SK-N-SH (cell line): ENCODE results near the gene CEP112. TPM values are rescaled to one million over a fixed set of nuclear protein-coding genes. Genes with fewer than 3 reads are reported as not detected.

Experiments
- CTCF ChIA-PET: fragments of 300-600, 350-600 bp; formaldehyde crosslinking; extraction: SDS; loops from one replicate; lab custom pipeline; 2021; lab: Yijun Ruan, JAX
- POLR2A ChIA-PET: fragments of 350-600 bp; sonication (Branson Sonifier 250); formaldehyde crosslinking; extraction: SDS; loops from one replicate; lab custom pipeline; 2020; ENCODE audit warnings: antibody characterized with exemption, inconsistent platforms; lab: Yijun Ruan, JAX
- DNase-seq: peaks from one replicate; pipeline ENCODE4 v3.0.0; 2012
- H2AFZ ChIP-seq: fragments of 200-600 bp; sonication (generic); 2 replicates; pipeline ENCODE4 v1.8.1; 2016; ENCODE audit warnings: antibody characterized with exemption, mild to moderate bottlenecking, low read depth
- H3F3A ChIP-seq: fragments of 200-600 bp; sonication (generic); replicated peaks from 2 replicates; pipeline ENCODE3; 2016; ENCODE audit warnings: antibody characterized with exemption, mild to moderate bottlenecking; ENCODE audit not compliant: insufficient read depth
- H3K27ac ChIP-seq, 2 experiments: fragments of 200-500 bp in 1 of 2; fragments of 200-600 bp in 1 of 2; sonication (Bioruptor generic) in 1 of 2; sonication (generic), shearing (Covaris generic) in 1 of 2; 2 replicates each; pipeline versions ENCODE4 v1.5.1 to v1.6.1; 2014 to 2016; ENCODE audit warnings: low read depth in 2 of 2, inconsistent platforms in 1 of 2, low read length in 1 of 2, mild to moderate bottlenecking in 1 of 2, mixed read lengths in 1 of 2
- H3K27me3 ChIP-seq: fragments of 200-600 bp; sonication (generic), shearing (Covaris generic); 2 replicates; pipeline ENCODE4 v1.6.1; 2016; ENCODE audit warnings: mixed run types; ENCODE audit not compliant: insufficient read depth
- H3K36me3 ChIP-seq, 2 experiments: fragments of 200-500 bp in 1 of 2; fragments of 200-600 bp in 1 of 2; sonication (Bioruptor generic) in 1 of 2; sonication (generic) in 1 of 2; replicated peaks in 1 of 2; 2 replicates each; pipeline versions ENCODE3 to v1.5.1; 2014 to 2016; ENCODE audit warnings: low read length in 1 of 2, mild to moderate bottlenecking in 1 of 2; ENCODE audit not compliant: insufficient read depth in 2 of 2, control insufficient read depth in 1 of 2
- H3K4me1 ChIP-seq, 2 experiments: fragments of 200-500 bp in 1 of 2; fragments of 200-600 bp in 1 of 2; sonication (Bioruptor generic) in 1 of 2; sonication (generic), shearing (Covaris generic) in 1 of 2; 2 replicates each; pipeline versions ENCODE4 v1.5.1 to v1.6.1; 2014 to 2016; ENCODE audit warnings: low read depth in 1 of 2, low read length in 1 of 2, mixed run types in 1 of 2; ENCODE audit not compliant: insufficient read depth in 2 of 2, control insufficient read depth in 1 of 2
- H3K4me2 ChIP-seq: fragments of 200-600 bp; sonication (generic), shearing (Covaris generic); 2 replicates; pipeline ENCODE4 v1.6.1; 2017; ENCODE audit warnings: mixed run types
- H3K4me3 ChIP-seq, 2 experiments: fragments of 200-500 bp in 1 of 2; fragments of 200-600 bp in 1 of 2; sonication (Bioruptor generic) in 1 of 2; sonication (generic), shearing (Covaris generic) in 1 of 2; 2 replicates each; pipeline versions ENCODE4 v1.5.1 to v1.8.1; 2014 to 2016; ENCODE audit warnings: low read depth in 2 of 2, inconsistent platforms in 1 of 2, low read length in 1 of 2, mild to moderate bottlenecking in 1 of 2, mixed read lengths in 1 of 2, moderate library complexity in 1 of 2
- H3K79me2 ChIP-seq: fragments of 200-600 bp; sonication (generic); 2 replicates; pipeline ENCODE4 v1.8.1; 2017; ENCODE audit warnings: mild to moderate bottlenecking; ENCODE audit not compliant: insufficient read depth
- H3K9ac ChIP-seq: fragments of 200-600 bp; sonication (generic); 2 replicates; pipeline ENCODE4 v1.6.1; 2017; ENCODE audit warnings: mixed run types
- H3K9me2 ChIP-seq: fragments of 200-600 bp; sonication (generic); 2 replicates; pipeline ENCODE4 v1.6.1; 2017; ENCODE audit warnings: mixed run types
- H3K9me3 ChIP-seq: fragments of 200-600 bp; sonication (generic); 2 replicates; pipeline ENCODE4 v1.6.1; 2017; ENCODE audit warnings: mixed run types, mild to moderate bottlenecking, moderate library complexity
- H4K20me1 ChIP-seq: fragments of 200-600 bp; sonication (generic); 2 replicates; pipeline ENCODE4 v1.6.1; 2017; ENCODE audit warnings: mild to moderate bottlenecking, mixed run types; ENCODE audit not compliant: insufficient read depth
- CHD2 ChIP-seq: fragments of 150-350 bp; IDR thresholded peaks from 2 replicates; pipeline ENCODE4 v1.6.1; 2018; ENCODE audit warnings: low read length; ENCODE audit not compliant: partially characterized antibody
- EP300 ChIP-seq, 2 experiments: IDR thresholded peaks; 2 replicates each; pipeline versions ENCODE4 v1.4.0 to v1.6.1; 2012; ENCODE audit warnings: borderline replicate concordance in 1 of 2, low read depth in 1 of 2, low read length in 1 of 2
- EZH2phosphoT487 ChIP-seq: fragments of 200-600 bp; sonication (generic); IDR thresholded peaks from 2 replicates; pipeline ENCODE4 v1.6.1; 2017; ENCODE audit warnings: low read depth, mixed run types, mild to moderate bottlenecking, antibody characterized with exemption, moderate library complexity, borderline replicate concordance
- FOSL2 ChIP-seq: IDR thresholded peaks from 2 replicates; pipeline ENCODE4 v1.4.0; 2012; ENCODE audit warnings: low read depth, mild to moderate bottlenecking, moderate library complexity, borderline replicate concordance
- FOXJ3 ChIP-seq: sonication (generic); formaldehyde crosslinking; IDR thresholded peaks from 2 replicates; pipeline ENCODE4 v1.5.1; 2020; ENCODE audit warnings: mild to moderate bottlenecking, missing genetic modification reagents
- FOXM1 ChIP-seq: IDR thresholded peaks from 2 replicates; pipeline ENCODE4 v1.4.0; 2012; ENCODE audit warnings: low read depth, mild to moderate bottlenecking
- IRF3 ChIP-seq: fragments of 150-350 bp; IDR thresholded peaks from 2 replicates; pipeline ENCODE4 v1.6.1; 2016; ENCODE audit warnings: mild to moderate bottlenecking, low read depth, low read length
- JUND ChIP-seq: IDR thresholded peaks from 2 replicates; pipeline ENCODE4 v1.4.0; 2012
- MAX ChIP-seq: IDR thresholded peaks from 2 replicates; pipeline ENCODE4 v1.4.0; 2012; ENCODE audit warnings: low read depth
- MXI1 ChIP-seq: IDR thresholded peaks from 2 replicates; pipeline ENCODE4 v1.6.1; 2012; ENCODE audit warnings: mild to moderate bottlenecking, low read depth, low read length, improper control_type of control experiment
- NFIC ChIP-seq: IDR thresholded peaks from 2 replicates; pipeline ENCODE4 v1.4.0; 2012; ENCODE audit warnings: borderline replicate concordance
- NRF1 ChIP-seq: IDR thresholded peaks from 2 replicates; pipeline ENCODE4 v1.6.1; 2012; ENCODE audit warnings: low read depth, mild to moderate bottlenecking, low read length
- PBX3 ChIP-seq: IDR thresholded peaks from 2 replicates; pipeline ENCODE4; 2012
- RCOR1 ChIP-seq: fragments of 150-350 bp; IDR thresholded peaks from 2 replicates; pipeline ENCODE4 v1.6.1; 2017; ENCODE audit warnings: antibody characterized with exemption, low read length
- REST ChIP-seq: IDR thresholded peaks from 2 replicates; pipeline ENCODE4 v1.6.1; 2012; ENCODE audit warnings: mild to moderate bottlenecking, low read depth, low read length, moderate library complexity
- RXRA ChIP-seq: IDR thresholded peaks from 2 replicates; pipeline ENCODE4 v1.4.0; 2012; ENCODE audit warnings: low read depth, mild to moderate bottlenecking, borderline replicate concordance
- SMC3 ChIP-seq: IDR thresholded peaks from 2 replicates; pipeline ENCODE4 v1.6.1; 2012; ENCODE audit warnings: low read depth, low read length, improper control_type of control experiment
- TCF12 ChIP-seq: IDR thresholded peaks from 2 replicates; pipeline ENCODE4 v1.4.0; 2012
- TEAD4 ChIP-seq: IDR thresholded peaks from 2 replicates; pipeline ENCODE4 v1.4.0; 2012; ENCODE audit warnings: mild to moderate bottlenecking, borderline replicate concordance; ENCODE audit not compliant: insufficient read depth
- USF1 ChIP-seq: IDR thresholded peaks from 2 replicates; pipeline ENCODE4 v1.4.0; 2012; ENCODE audit warnings: low read depth, borderline replicate concordance
- USF2 ChIP-seq: fragments of 150-350 bp; IDR thresholded peaks from 2 replicates; pipeline ENCODE4 v1.6.1; 2017; ENCODE audit warnings: antibody characterized with exemption, low read length, low read depth, borderline replicate concordance
- YY1 ChIP-seq: IDR thresholded peaks from 2 replicates; pipeline ENCODE4 v1.4.0; 2012; ENCODE audit warnings: low read depth, mild to moderate bottlenecking
- WGBS: methylation state at CpG from one replicate; pipeline ENCODE4 v1.1.6; 2017; ENCODE audit warnings: low lambda C conversion rate; 5-methylcytosine and 5-hydroxymethylcytosine counted together
- polyA plus RNA-seq, 3 experiments: library from polyadenylated mRNA; depleted of rRNA; stranded (reverse); fragments of >200 nt; gene quantifications; 2 replicates each; pipeline ENCODE4 v1.2.3, GENCODE V29; 2012

The CEP112 gene
- polyA plus RNA-seq, 1 of the 3 experiments (the other 2 are of a cell fraction) = 7.9 TPM

DNA sequence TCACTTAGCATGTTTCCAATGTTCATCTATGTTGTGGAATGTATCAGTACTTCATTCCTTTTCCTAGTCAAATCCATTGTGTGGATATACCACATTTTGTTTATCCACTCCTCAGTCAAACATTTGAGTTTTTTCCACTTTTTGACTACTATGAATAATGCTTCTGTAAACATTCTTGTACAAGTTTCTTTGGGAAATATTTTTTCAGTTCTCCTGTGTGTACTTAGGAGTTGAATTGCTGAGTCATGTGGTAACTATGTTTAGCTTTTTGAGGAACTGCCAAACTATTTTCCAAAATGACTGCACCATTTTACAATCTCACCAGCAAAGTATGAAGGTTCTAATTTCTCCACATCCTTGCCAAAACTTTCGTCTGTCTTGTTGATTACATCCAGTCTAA lies 406.8 kb downstream of the CEP112 start (continued):
- no peak for TF ChIP-seq RCOR1
- peak; percentile 98 for TF ChIP-seq FOSL2
- TF ChIP-seq CHD2 = no peak
- TF ChIP-seq EZH2phosphoT487 = no peak
- no peak for TF ChIP-seq USF1
- TF ChIP-seq EP300 (IDR thresholded peaks at IDR 0.05; ENCODE audit: borderline replicate concordance in 1 of 2, low read depth in 1 of 2, low read length in 1 of 2) = peak; percentile 46 to 97; a peak in 3 of 4 replicates
- no peak for TF ChIP-seq SMC3
- peak; percentile 70; the same call in 1 of the 2 replicates for TF ChIP-seq RXRA
- TF ChIP-seq YY1 = peak; percentile 74; the same call in 1 of the 2 replicates
- peak; percentile 93 for TF ChIP-seq TCF12
- TF ChIP-seq, all 33 proteins: peak for 14

DNA sequence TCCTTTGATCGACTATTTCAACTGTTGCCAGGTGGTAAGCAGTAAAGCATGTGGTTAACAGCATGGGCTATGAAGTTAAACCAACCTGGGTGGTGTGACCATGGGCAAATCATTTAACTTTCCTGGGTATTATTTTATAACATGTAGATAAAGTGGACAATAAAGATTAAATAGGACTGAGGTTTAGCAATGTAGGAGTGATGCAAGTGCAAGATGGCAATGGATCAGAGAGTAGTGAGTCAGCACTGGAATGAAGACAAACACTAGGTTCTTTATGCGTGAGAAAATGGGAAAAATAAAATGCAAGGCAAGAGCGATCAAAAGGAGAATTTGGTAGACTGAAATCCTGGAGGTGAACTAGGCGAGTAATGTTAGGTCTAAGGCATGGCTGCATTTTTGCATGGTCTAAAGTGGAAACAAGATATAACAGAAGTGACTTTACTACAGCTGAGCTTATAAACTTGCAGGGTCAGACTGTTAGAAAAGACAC lies 408.0 kb downstream of the CEP112 start:
- Histone ChIP-seq H4K20me1 (no peaks in the 10 kb centered on the region), H3K36me3 (no peaks in the 10 kb centered on the region), H3K4me2 (peak overlapping the region; percentile 35), H3K9ac (peak overlapping the region; percentile 3; the same call in 1 of the 2 replicates), H3K79me2 (no peaks in the 10 kb centered on the region), H3K9me3 (0 out of 2 replicates have a peak, but pooled peaks cover 4% of the 10 kb centered on the region), H2AFZ (no peak overlapping the region; the same call in 1 of the 2 replicates), H3K4me1 (peaks cover 0 to 19% of the 10 kb centered on the region in 2 experiments; a peak in 3 of 4 replicates), H3K9me2 (no peaks in the 10 kb centered on the region), H3K4me3 (no peak overlapping the region), H3K27me3 (no peaks in the 10 kb centered on the region), H3K27ac (peak overlapping the region in 1 of 2 experiments; percentile 94; a peak in 3 of 4 replicates), H3F3A (peaks cover 22% of the 10 kb centered on the region)
- 57% methylated on average over 4 of the region's 4 CpGs for WGBS
- ChIA-PET CTCF (interaction anchor here (1.2 kb wide), 1 partner anchor 10 kb away, joined by 3 read pairs; no protein-coding TSS in a partner anchor), POLR2A (no interaction called here)
- DNase-seq = no peak
- TF ChIP-seq FOXM1 = no peak
- TF ChIP-seq MAX = no peak
- TF ChIP-seq IRF3 = no peak
- TF ChIP-seq SMC3 = no peak
- no peak for TF ChIP-seq USF2
- no peak for TF ChIP-seq NRF1
- no peak for TF ChIP-seq MXI1
- no peak for TF ChIP-seq FOXJ3 (CRISPR knock-in tag)
- TF ChIP-seq NFIC = peak; percentile 83
- TF ChIP-seq PBX3 = peak; percentile 39; the same call in 1 of the 2 replicates
- peak; percentile 28; the same call in 1 of the 2 replicates for TF ChIP-seq YY1
- TF ChIP-seq JUND = peak; percentile 73
- TF ChIP-seq TEAD4 = 0 out of 2 replicates have a peak, but pooled peaks have one; percentile 13
- no peak for TF ChIP-seq REST
- TF ChIP-seq FOSL2 = peak; percentile 88
